ENCODE results near the gene PRSS27. TPM values are rescaled to one million over a fixed set of nuclear protein-coding genes. Genes with fewer than 3 reads are reported as not detected.

Gene PRSS27
- polyA plus RNA-seq, 1 donor (not counting 4 experiments of a cell fraction or from before 2014, with no cell fraction given): 0.20 TPM

DNA sequence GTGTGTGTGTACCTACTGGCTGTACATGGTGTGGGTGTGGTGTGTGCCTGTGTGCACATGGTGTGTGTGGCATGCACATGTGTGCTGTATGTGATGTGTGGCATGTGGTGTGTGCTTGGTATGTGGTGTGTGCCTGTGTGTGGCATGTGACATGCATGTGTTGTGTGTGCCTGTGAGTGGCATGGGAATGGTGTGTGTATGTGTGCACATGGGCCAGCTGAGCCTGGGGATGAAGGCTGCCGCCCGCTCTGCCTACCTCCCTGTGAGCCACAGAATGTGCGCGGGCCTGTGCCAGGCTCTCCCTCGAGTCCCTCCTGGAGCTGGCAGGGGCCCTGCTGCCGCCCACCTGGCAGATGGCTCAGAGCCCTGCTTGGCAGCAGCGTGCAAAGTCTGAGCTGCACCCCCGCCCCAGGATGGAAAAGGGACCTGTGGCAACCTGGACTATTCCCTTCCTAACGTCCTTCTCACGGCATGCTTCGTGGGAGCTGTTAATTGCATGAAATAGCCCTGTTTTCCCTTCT, 9.3 kb downstream of the PRSS27 start:
- Histone ChIP-seq H3K4me2 (ENCODE audit: control insufficient read depth, extremely low read depth, insufficient read depth, low read depth, low read length) (no peak overlapping the region), H3K4me1 (ENCODE audit: control insufficient read depth, extremely low read depth, insufficient read depth, low read length) (no peaks in the 10 kb centered on the region), H3K9me1 (ENCODE audit: control insufficient read depth, extremely low read depth, insufficient read depth, low read length) (no peaks in the 10 kb centered on the region), H3K4me3 (ENCODE audit: control insufficient read depth in 2 of 3, extremely low read depth in 1 of 3, insufficient read depth in 2 of 3, low read depth in 1 of 3, low read length in 3 of 3) (no peak overlapping the region), H3K9ac (ENCODE audit: control insufficient read depth, extremely low read depth, insufficient read depth, low read length) (no peak overlapping the region), H4K20me1 (ENCODE audit: control insufficient read depth, extremely low read depth, insufficient read depth, low read length) (no peaks in the 10 kb centered on the region), H3K27ac (ENCODE audit: control insufficient read depth, insufficient read depth, low read length) (no peak overlapping the region), H3K79me2 (ENCODE audit: control insufficient read depth, insufficient read depth, low read length) (no peaks in the 10 kb centered on the region), H3K27me3 (ENCODE audit: control insufficient read depth, extremely low read depth, insufficient read depth, low read length) (peaks cover 6% of the 10 kb centered on the region), H3K9me3 (ENCODE audit: control insufficient read depth, low read depth, low read length) (no peaks in the 10 kb centered on the region), H3K36me3 (ENCODE audit: control insufficient read depth in 2 of 2, extremely low read depth in 1 of 2, insufficient read depth in 2 of 2, low read length in 2 of 2) (peaks cover 0 to 23% of the 10 kb centered on the region in 2 experiments), H2AFZ (ENCODE audit: control insufficient read depth, low read length) (no peak overlapping the region)
- FAIRE-seq (no peak), DNase-seq (ENCODE audit: low read depth, low spot score) (no peak)
- dilution Hi-C loops (cut with MboI; ENCODE audit: extremely low pct_ligation_motif_present, low sequenced_read_pairs): no loop called here
- TF ChIP-seq, protein P1, sequence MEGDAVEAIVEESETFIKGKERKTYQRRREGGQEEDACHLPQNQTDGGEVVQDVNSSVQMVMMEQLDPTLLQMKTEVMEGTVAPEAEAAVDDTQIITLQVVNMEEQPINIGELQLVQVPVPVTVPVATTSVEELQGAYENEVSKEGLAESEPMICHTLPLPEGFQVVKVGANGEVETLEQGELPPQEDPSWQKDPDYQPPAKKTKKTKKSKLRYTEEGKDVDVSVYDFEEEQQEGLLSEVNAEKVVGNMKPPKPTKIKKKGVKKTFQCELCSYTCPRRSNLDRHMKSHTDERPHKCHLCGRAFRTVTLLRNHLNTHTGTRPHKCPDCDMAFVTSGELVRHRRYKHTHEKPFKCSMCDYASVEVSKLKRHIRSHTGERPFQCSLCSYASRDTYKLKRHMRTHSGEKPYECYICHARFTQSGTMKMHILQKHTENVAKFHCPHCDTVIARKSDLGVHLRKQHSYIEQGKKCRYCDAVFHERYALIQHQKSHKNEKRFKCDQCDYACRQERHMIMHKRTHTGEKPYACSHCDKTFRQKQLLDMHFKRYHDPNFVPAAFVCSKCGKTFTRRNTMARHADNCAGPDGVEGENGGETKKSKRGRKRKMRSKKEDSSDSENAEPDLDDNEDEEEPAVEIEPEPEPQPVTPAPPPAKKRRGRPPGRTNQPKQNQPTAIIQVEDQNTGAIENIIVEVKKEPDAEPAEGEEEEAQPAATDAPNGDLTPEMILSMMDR (optimal IDR thresholded peaks at IDR 0.05 in 1 of 3, IDR thresholded peaks at IDR 0.05 in 1 of 3, conservative IDR thresholded peaks at IDR 0.05 in 1 of 3; ENCODE audit: extremely low read depth in 1 of 3, insufficient read depth in 2 of 3, low read length in 3 of 3): no peak
- no peak for TF ChIP-seq EZH2 (IDR thresholded peaks at IDR 0.05; ENCODE audit: low read length)

DNA sequence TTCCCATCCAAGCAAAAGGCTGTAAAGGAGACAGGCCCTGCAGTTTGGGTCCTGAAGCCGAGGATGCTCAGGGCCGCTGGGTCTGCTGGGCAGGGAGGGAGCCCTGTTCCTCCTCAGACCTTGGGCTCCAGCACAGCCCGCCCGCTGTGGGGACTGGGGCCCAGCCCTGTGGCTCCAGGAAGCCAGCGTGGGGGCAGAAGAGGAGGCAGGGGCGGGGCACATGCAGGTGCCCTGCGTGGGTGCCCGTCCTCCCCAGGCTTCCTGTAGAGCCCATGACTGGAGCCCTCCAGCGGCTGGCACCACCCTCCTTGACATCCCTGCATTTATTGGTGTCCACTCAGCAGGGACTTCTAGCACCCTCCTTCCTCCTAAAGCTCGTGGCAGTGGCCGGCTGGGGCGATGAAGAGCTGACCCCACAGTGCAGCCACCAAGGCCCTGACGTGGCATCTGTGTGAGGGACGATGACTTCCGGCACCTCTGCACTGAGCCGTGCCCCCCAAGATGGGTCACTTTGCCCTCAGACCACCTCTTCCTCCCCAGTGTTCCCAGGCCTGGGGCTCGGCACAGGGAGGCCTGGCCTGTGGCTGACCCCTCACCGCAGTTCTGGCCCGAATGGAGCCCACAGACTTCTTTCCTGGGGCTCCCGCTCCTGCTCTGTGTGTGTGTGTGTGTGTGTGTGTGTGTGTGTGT, 9.9 kb downstream of the PRSS27 start:
- H3K9me3 ChIP-seq (ENCODE audit: control insufficient read depth, low read depth, low read length): no peaks in the 10 kb centered on the region
- no peak overlapping the region for H3K9ac ChIP-seq (ENCODE audit: control insufficient read depth, extremely low read depth, insufficient read depth, low read length)
- dilution Hi-C loops (cut with MboI; ENCODE audit: extremely low pct_ligation_motif_present, low sequenced_read_pairs): no loop called here
- no peaks in the 10 kb centered on the region for H4K20me1 ChIP-seq (ENCODE audit: control insufficient read depth, extremely low read depth, insufficient read depth, low read length)
- no peak overlapping the region for H2AFZ ChIP-seq (ENCODE audit: control insufficient read depth, low read length)
- no peak overlapping the region for H3K27ac ChIP-seq (ENCODE audit: control insufficient read depth, insufficient read depth, low read length)
- no peak for TF ChIP-seq EZH2 (IDR thresholded peaks at IDR 0.05; ENCODE audit: low read length)
- TF ChIP-seq, protein P1 (optimal IDR thresholded peaks at IDR 0.05 in 1 of 3, IDR thresholded peaks at IDR 0.05 in 1 of 3, conservative IDR thresholded peaks at IDR 0.05 in 1 of 3; ENCODE audit: extremely low read depth in 1 of 3, insufficient read depth in 2 of 3, low read length in 3 of 3): no peak
- H3K4me2 ChIP-seq (ENCODE audit: control insufficient read depth, extremely low read depth, insufficient read depth, low read depth, low read length): no peak overlapping the region
- no peak for DNase-seq (ENCODE audit: low read depth, low spot score)
- H3K79me2 ChIP-seq (ENCODE audit: control insufficient read depth, insufficient read depth, low read length): no peaks in the 10 kb centered on the region
- H3K4me1 ChIP-seq (ENCODE audit: control insufficient read depth, extremely low read depth, insufficient read depth, low read length): no peaks in the 10 kb centered on the region
- H3K36me3 ChIP-seq (ENCODE audit: control insufficient read depth in 2 of 2, extremely low read depth in 1 of 2, insufficient read depth in 2 of 2, low read length in 2 of 2): peaks cover 0 to 23% of the 10 kb centered on the region in 2 experiments
- no peak for FAIRE-seq
- H3K27me3 ChIP-seq (ENCODE audit: control insufficient read depth, extremely low read depth, insufficient read depth, low read length): peaks cover 6% of the 10 kb centered on the region
- H3K9me1 ChIP-seq (ENCODE audit: control insufficient read depth, extremely low read depth, insufficient read depth, low read length): no peaks in the 10 kb centered on the region
- H3K4me3 ChIP-seq (ENCODE audit: control insufficient read depth in 2 of 3, extremely low read depth in 1 of 3, insufficient read depth in 2 of 3, low read depth in 1 of 3, low read length in 3 of 3): no peak overlapping the region
